SK-N-SH (cell line): ENCODE data around the gene FEM1B. TPM values are rescaled to one million over a fixed set of nuclear protein-coding genes. Genes with fewer than 3 reads are reported as not detected.
A peak's percentile ranks its signal among the peaks of the same experiment; 100 is the strongest.

Source experiments
- CTCF ChIA-PET: fragments of 300-600, 350-600 bp; formaldehyde crosslinking; extraction: SDS; loops from one replicate; lab custom pipeline; 2021; lab: Yijun Ruan, JAX
- POLR2A ChIA-PET: fragments of 350-600 bp; sonication (Branson Sonifier 250); formaldehyde crosslinking; extraction: SDS; loops from one replicate; lab custom pipeline; 2020; ENCODE audit warnings: antibody characterized with exemption, inconsistent platforms; lab: Yijun Ruan, JAX
- DNase-seq: peaks from one replicate; pipeline ENCODE4 v3.0.0; 2012
- H2AFZ ChIP-seq: fragments of 200-600 bp; sonication (generic); 2 replicates; pipeline ENCODE4 v1.8.1; 2016; ENCODE audit warnings: antibody characterized with exemption, mild to moderate bottlenecking, low read depth
- H3F3A ChIP-seq: fragments of 200-600 bp; sonication (generic); replicated peaks from 2 replicates; pipeline ENCODE3; 2016; ENCODE audit warnings: antibody characterized with exemption, mild to moderate bottlenecking; ENCODE audit not compliant: insufficient read depth
- H3K27ac ChIP-seq, 2 experiments: fragments of 200-500 bp in 1 of 2; fragments of 200-600 bp in 1 of 2; sonication (Bioruptor generic) in 1 of 2; sonication (generic), shearing (Covaris generic) in 1 of 2; 2 replicates each; pipeline versions ENCODE4 v1.5.1 to v1.6.1; 2014 to 2016; ENCODE audit warnings: low read depth in 2 of 2, inconsistent platforms in 1 of 2, low read length in 1 of 2, mild to moderate bottlenecking in 1 of 2, mixed read lengths in 1 of 2
- H3K27me3 ChIP-seq: fragments of 200-600 bp; sonication (generic), shearing (Covaris generic); 2 replicates; pipeline ENCODE4 v1.6.1; 2016; ENCODE audit warnings: mixed run types; ENCODE audit not compliant: insufficient read depth
- H3K36me3 ChIP-seq, 2 experiments: fragments of 200-500 bp in 1 of 2; fragments of 200-600 bp in 1 of 2; sonication (Bioruptor generic) in 1 of 2; sonication (generic) in 1 of 2; replicated peaks in 1 of 2; 2 replicates each; pipeline versions ENCODE3 to v1.5.1; 2014 to 2016; ENCODE audit warnings: low read length in 1 of 2, mild to moderate bottlenecking in 1 of 2; ENCODE audit not compliant: insufficient read depth in 2 of 2, control insufficient read depth in 1 of 2
- H3K4me1 ChIP-seq, 2 experiments: fragments of 200-500 bp in 1 of 2; fragments of 200-600 bp in 1 of 2; sonication (Bioruptor generic) in 1 of 2; sonication (generic), shearing (Covaris generic) in 1 of 2; 2 replicates each; pipeline versions ENCODE4 v1.5.1 to v1.6.1; 2014 to 2016; ENCODE audit warnings: low read depth in 1 of 2, low read length in 1 of 2, mixed run types in 1 of 2; ENCODE audit not compliant: insufficient read depth in 2 of 2, control insufficient read depth in 1 of 2
- H3K4me2 ChIP-seq: fragments of 200-600 bp; sonication (generic), shearing (Covaris generic); 2 replicates; pipeline ENCODE4 v1.6.1; 2017; ENCODE audit warnings: mixed run types
- H3K4me3 ChIP-seq, 2 experiments: fragments of 200-500 bp in 1 of 2; fragments of 200-600 bp in 1 of 2; sonication (Bioruptor generic) in 1 of 2; sonication (generic), shearing (Covaris generic) in 1 of 2; 2 replicates each; pipeline versions ENCODE4 v1.5.1 to v1.8.1; 2014 to 2016; ENCODE audit warnings: low read depth in 2 of 2, inconsistent platforms in 1 of 2, low read length in 1 of 2, mild to moderate bottlenecking in 1 of 2, mixed read lengths in 1 of 2, moderate library complexity in 1 of 2
- H3K79me2 ChIP-seq: fragments of 200-600 bp; sonication (generic); 2 replicates; pipeline ENCODE4 v1.8.1; 2017; ENCODE audit warnings: mild to moderate bottlenecking; ENCODE audit not compliant: insufficient read depth
- H3K9ac ChIP-seq: fragments of 200-600 bp; sonication (generic); 2 replicates; pipeline ENCODE4 v1.6.1; 2017; ENCODE audit warnings: mixed run types
- H3K9me2 ChIP-seq: fragments of 200-600 bp; sonication (generic); 2 replicates; pipeline ENCODE4 v1.6.1; 2017; ENCODE audit warnings: mixed run types
- H3K9me3 ChIP-seq: fragments of 200-600 bp; sonication (generic); 2 replicates; pipeline ENCODE4 v1.6.1; 2017; ENCODE audit warnings: mixed run types, mild to moderate bottlenecking, moderate library complexity
- H4K20me1 ChIP-seq: fragments of 200-600 bp; sonication (generic); 2 replicates; pipeline ENCODE4 v1.6.1; 2017; ENCODE audit warnings: mild to moderate bottlenecking, mixed run types; ENCODE audit not compliant: insufficient read depth
- FOXJ3 ChIP-seq: sonication (generic); formaldehyde crosslinking; IDR thresholded peaks from 2 replicates; pipeline ENCODE4 v1.5.1; 2020; ENCODE audit warnings: mild to moderate bottlenecking, missing genetic modification reagents
- FOXM1 ChIP-seq: IDR thresholded peaks from 2 replicates; pipeline ENCODE4 v1.4.0; 2012; ENCODE audit warnings: low read depth, mild to moderate bottlenecking
- GATA2 ChIP-seq: sonication (generic); formaldehyde crosslinking; IDR thresholded peaks from 2 replicates; pipeline ENCODE4 v1.5.0; 2020; ENCODE audit warnings: mild to moderate bottlenecking, missing genetic modification reagents
- JUND ChIP-seq: IDR thresholded peaks from 2 replicates; pipeline ENCODE4 v1.4.0; 2012
- RAD21 ChIP-seq: IDR thresholded peaks from 2 replicates; pipeline ENCODE4 v1.6.1; 2012; ENCODE audit warnings: mild to moderate bottlenecking, low read length
- RCOR1 ChIP-seq: fragments of 150-350 bp; IDR thresholded peaks from 2 replicates; pipeline ENCODE4 v1.6.1; 2017; ENCODE audit warnings: antibody characterized with exemption, low read length
- RFX5 ChIP-seq: IDR thresholded peaks from 2 replicates; pipeline ENCODE4 v1.6.1; 2012; ENCODE audit warnings: mild to moderate bottlenecking, improper control_type of control experiment, low read length
- SIN3A ChIP-seq: IDR thresholded peaks from 2 replicates; pipeline ENCODE4 v1.6.1; 2012; ENCODE audit warnings: low read depth, mild to moderate bottlenecking, low read length, moderate library complexity, borderline replicate concordance
- SMC3 ChIP-seq: IDR thresholded peaks from 2 replicates; pipeline ENCODE4 v1.6.1; 2012; ENCODE audit warnings: low read depth, low read length, improper control_type of control experiment
- TAF1 ChIP-seq: IDR thresholded peaks from 2 replicates; pipeline ENCODE4 v1.6.1; 2012; ENCODE audit warnings: low read depth, mild to moderate bottlenecking, low read length, moderate library complexity, borderline replicate concordance
- TEAD4 ChIP-seq: IDR thresholded peaks from 2 replicates; pipeline ENCODE4 v1.4.0; 2012; ENCODE audit warnings: mild to moderate bottlenecking, borderline replicate concordance; ENCODE audit not compliant: insufficient read depth
- YY1 ChIP-seq: IDR thresholded peaks from 2 replicates; pipeline ENCODE4 v1.4.0; 2012; ENCODE audit warnings: low read depth, mild to moderate bottlenecking
- WGBS: methylation state at CpG from one replicate; pipeline ENCODE4 v1.1.6; 2017; ENCODE audit warnings: low lambda C conversion rate; 5-methylcytosine and 5-hydroxymethylcytosine counted together
- polyA plus RNA-seq, 3 experiments: library from polyadenylated mRNA; depleted of rRNA; stranded (reverse); fragments of >200 nt; gene quantifications; 2 replicates each; pipeline ENCODE4 v1.2.3, GENCODE V29; 2012
- TF ChIP-seq, protein P1 (sequence below): fragments of 150-350 bp; IDR thresholded peaks from 2 replicates; pipeline ENCODE4 v1.6.1; 2017; ENCODE audit warnings: antibody characterized with exemption, low read length, low read depth, borderline replicate concordance
- TF ChIP-seq, protein P2 (sequence below): IDR thresholded peaks from 2 replicates; pipeline ENCODE4 v1.4.0; 2012; ENCODE audit warnings: low read depth
- TF ChIP-seq, protein P3 (sequence below): IDR thresholded peaks from 2 replicates; pipeline ENCODE4 v1.6.1; 2012; ENCODE audit warnings: mild to moderate bottlenecking, low read depth, low read length, moderate library complexity
- TF ChIP-seq, protein P4 (sequence below): fragments of 150-350 bp; IDR thresholded peaks from 2 replicates; pipeline ENCODE4 v1.6.1; 2016; ENCODE audit warnings: mild to moderate bottlenecking, low read depth, low read length
- TF ChIP-seq, protein P5 (sequence below): IDR thresholded peaks from 2 replicates; pipeline ENCODE4; 2012
- TF ChIP-seq, protein P6 (sequence below): IDR thresholded peaks from 2 replicates; pipeline ENCODE4 v1.4.0; 2012; ENCODE audit warnings: low read depth, borderline replicate concordance

Gene FEM1B
- polyA plus RNA-seq, 1 of the 3 experiments (the other 2 are of a cell fraction): 14.0 TPM

DNA sequence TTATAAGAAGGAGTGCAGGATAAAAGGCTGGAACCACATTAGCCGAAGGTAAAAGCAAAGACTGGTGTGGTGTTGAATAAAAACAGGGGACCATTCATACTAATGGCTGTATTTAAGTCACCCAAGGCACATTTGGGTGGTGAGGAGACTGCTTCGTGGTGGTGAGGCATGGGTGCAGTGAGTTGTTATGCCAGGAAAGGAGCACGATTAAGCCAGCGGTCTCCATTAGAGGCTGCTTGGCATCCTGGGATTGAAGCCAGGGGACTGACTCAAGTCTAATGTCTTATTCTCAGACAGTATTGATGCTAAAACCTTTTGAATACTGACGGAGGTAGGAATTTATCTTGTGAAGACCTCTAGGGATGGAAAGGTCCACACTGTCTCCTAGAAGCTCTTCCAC, 21.9 kb downstream of the FEM1B start:
- H4K20me1 ChIP-seq: 0 out of 2 replicates have a peak, but pooled peaks cover 3% of the 10 kb centered on the region
- no peak overlapping the region; the same call in 1 of the 2 replicates for H2AFZ ChIP-seq
- peak overlapping the region in 1 of 2 experiments; percentile 10; a peak in 1 of 4 replicates for H3K27ac ChIP-seq
- peaks cover 0 to 4% of the 10 kb centered on the region in 2 experiments; a peak in 2 of 4 replicates for H3K4me1 ChIP-seq
- peaks cover 37% of the 10 kb centered on the region for H3K79me2 ChIP-seq
- no peak overlapping the region for H3K4me3 ChIP-seq
- no peak for TF ChIP-seq RCOR1
- TF ChIP-seq, protein P1, sequence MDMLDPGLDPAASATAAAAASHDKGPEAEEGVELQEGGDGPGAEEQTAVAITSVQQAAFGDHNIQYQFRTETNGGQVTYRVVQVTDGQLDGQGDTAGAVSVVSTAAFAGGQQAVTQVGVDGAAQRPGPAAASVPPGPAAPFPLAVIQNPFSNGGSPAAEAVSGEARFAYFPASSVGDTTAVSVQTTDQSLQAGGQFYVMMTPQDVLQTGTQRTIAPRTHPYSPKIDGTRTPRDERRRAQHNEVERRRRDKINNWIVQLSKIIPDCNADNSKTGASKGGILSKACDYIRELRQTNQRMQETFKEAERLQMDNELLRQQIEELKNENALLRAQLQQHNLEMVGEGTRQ: no peak
- TF ChIP-seq FOXJ3 (CRISPR knock-in tag): no peak
- no peak for TF ChIP-seq TAF1
- TF ChIP-seq, protein P2, sequence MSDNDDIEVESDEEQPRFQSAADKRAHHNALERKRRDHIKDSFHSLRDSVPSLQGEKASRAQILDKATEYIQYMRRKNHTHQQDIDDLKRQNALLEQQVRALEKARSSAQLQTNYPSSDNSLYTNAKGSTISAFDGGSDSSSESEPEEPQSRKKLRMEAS: no peak
- TF ChIP-seq RAD21: no peak
- TF ChIP-seq, protein P3, sequence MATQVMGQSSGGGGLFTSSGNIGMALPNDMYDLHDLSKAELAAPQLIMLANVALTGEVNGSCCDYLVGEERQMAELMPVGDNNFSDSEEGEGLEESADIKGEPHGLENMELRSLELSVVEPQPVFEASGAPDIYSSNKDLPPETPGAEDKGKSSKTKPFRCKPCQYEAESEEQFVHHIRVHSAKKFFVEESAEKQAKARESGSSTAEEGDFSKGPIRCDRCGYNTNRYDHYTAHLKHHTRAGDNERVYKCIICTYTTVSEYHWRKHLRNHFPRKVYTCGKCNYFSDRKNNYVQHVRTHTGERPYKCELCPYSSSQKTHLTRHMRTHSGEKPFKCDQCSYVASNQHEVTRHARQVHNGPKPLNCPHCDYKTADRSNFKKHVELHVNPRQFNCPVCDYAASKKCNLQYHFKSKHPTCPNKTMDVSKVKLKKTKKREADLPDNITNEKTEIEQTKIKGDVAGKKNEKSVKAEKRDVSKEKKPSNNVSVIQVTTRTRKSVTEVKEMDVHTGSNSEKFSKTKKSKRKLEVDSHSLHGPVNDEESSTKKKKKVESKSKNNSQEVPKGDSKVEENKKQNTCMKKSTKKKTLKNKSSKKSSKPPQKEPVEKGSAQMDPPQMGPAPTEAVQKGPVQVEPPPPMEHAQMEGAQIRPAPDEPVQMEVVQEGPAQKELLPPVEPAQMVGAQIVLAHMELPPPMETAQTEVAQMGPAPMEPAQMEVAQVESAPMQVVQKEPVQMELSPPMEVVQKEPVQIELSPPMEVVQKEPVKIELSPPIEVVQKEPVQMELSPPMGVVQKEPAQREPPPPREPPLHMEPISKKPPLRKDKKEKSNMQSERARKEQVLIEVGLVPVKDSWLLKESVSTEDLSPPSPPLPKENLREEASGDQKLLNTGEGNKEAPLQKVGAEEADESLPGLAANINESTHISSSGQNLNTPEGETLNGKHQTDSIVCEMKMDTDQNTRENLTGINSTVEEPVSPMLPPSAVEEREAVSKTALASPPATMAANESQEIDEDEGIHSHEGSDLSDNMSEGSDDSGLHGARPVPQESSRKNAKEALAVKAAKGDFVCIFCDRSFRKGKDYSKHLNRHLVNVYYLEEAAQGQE: no peak
- TF ChIP-seq GATA2 (CRISPR knock-in tag): no peak
- TF ChIP-seq, protein P4, sequence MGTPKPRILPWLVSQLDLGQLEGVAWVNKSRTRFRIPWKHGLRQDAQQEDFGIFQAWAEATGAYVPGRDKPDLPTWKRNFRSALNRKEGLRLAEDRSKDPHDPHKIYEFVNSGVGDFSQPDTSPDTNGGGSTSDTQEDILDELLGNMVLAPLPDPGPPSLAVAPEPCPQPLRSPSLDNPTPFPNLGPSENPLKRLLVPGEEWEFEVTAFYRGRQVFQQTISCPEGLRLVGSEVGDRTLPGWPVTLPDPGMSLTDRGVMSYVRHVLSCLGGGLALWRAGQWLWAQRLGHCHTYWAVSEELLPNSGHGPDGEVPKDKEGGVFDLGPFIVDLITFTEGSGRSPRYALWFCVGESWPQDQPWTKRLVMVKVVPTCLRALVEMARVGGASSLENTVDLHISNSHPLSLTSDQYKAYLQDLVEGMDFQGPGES: no peak
- no peak for TF ChIP-seq JUND
- no peak for TF ChIP-seq FOXM1
- TF ChIP-seq YY1: no peak
- TF ChIP-seq, protein P5, sequence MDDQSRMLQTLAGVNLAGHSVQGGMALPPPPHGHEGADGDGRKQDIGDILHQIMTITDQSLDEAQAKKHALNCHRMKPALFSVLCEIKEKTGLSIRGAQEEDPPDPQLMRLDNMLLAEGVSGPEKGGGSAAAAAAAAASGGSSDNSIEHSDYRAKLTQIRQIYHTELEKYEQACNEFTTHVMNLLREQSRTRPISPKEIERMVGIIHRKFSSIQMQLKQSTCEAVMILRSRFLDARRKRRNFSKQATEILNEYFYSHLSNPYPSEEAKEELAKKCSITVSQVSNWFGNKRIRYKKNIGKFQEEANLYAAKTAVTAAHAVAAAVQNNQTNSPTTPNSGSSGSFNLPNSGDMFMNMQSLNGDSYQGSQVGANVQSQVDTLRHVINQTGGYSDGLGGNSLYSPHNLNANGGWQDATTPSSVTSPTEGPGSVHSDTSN: no peak
- no peak for TF ChIP-seq TEAD4
- no peak for TF ChIP-seq SMC3
- TF ChIP-seq, protein P6, sequence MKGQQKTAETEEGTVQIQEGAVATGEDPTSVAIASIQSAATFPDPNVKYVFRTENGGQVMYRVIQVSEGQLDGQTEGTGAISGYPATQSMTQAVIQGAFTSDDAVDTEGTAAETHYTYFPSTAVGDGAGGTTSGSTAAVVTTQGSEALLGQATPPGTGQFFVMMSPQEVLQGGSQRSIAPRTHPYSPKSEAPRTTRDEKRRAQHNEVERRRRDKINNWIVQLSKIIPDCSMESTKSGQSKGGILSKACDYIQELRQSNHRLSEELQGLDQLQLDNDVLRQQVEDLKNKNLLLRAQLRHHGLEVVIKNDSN: no peak
- TF ChIP-seq RFX5: no peak
- no peak for TF ChIP-seq SIN3A
- WGBS: 84% methylated on average over 5 of the region's 5 CpGs
- H3K4me2 ChIP-seq: no peak overlapping the region
- no peaks in the 10 kb centered on the region for H3K27me3 ChIP-seq
- H3K9ac ChIP-seq: no peak overlapping the region
- ChIA-PET POLR2A (no interaction called here), CTCF (interaction anchor here (0.5 kb wide), 1 partner anchor 22 kb away, joined by 3 read pairs; the partner anchor contains the start of gene FEM1B)
- peaks cover 15 to 37% of the 10 kb centered on the region in 2 experiments for H3K36me3 ChIP-seq
- peaks cover 17% of the 10 kb centered on the region for H3F3A ChIP-seq
- DNase-seq: no peak
- no peaks in the 10 kb centered on the region for H3K9me3 ChIP-seq
- no peaks in the 10 kb centered on the region for H3K9me2 ChIP-seq
